HepG2 (cell line): ENCODE results near the gene RPS15A. TPM values are rescaled to one million over a fixed set of nuclear protein-coding genes. Genes with fewer than 3 reads are reported as not detected.

Experiments
- ARNT ChIP-seq: fragments of 450-650 bp; IDR thresholded peaks from 2 replicates; pipeline ENCODE4 v1.6.1; 2017
- ATF2 ChIP-seq: sonication (generic); formaldehyde crosslinking; IDR thresholded peaks from 2 replicates; pipeline ENCODE4 v1.4.0; 2020; ENCODE audit warnings: missing genetic modification reagents
- BATF2 ChIP-seq: sonication (generic); formaldehyde crosslinking; IDR thresholded peaks from 2 replicates; pipeline ENCODE4 v1.8.0; 2022; ENCODE audit warnings: mild to moderate bottlenecking, missing genetic modification reagents, moderate library complexity
- DBP ChIP-seq: sonication (generic); formaldehyde crosslinking; IDR thresholded peaks from 2 replicates; pipeline ENCODE4 v1.4.0; 2020; ENCODE audit warnings: missing genetic modification reagents; ENCODE audit errors: not compliant biosample characterization
- GTF2F1 ChIP-seq: fragments of 150-350 bp; IDR thresholded peaks from 2 replicates; pipeline ENCODE4 v1.6.1; 2014; ENCODE audit warnings: low read length
- MXD4 ChIP-seq: IDR thresholded peaks from 2 replicates; pipeline ENCODE4 v1.6.1; 2016; ENCODE audit warnings: mild to moderate bottlenecking, missing biosample characterization, missing genetic modification reagents
- SIN3B ChIP-seq: fragments of 150-350 bp; IDR thresholded peaks from 2 replicates; pipeline ENCODE4 v1.6.1; 2014; ENCODE audit warnings: low read length
- SIX4 ChIP-seq: sonication (generic); formaldehyde crosslinking; IDR thresholded peaks from 2 replicates; pipeline ENCODE4 v1.4.0; 2020; ENCODE audit warnings: missing genetic modification reagents
- UBTF ChIP-seq: sonication (generic); formaldehyde crosslinking; IDR thresholded peaks from 2 replicates; pipeline ENCODE4 v1.4.0; 2020; ENCODE audit warnings: mild to moderate bottlenecking, missing genetic modification reagents
- ZBTB42 ChIP-seq: sonication (generic); formaldehyde crosslinking; IDR thresholded peaks from 2 replicates; pipeline ENCODE4 v1.5.0; 2020; ENCODE audit warnings: mild to moderate bottlenecking, missing genetic modification reagents
- ZNF276 ChIP-seq: sonication (generic); formaldehyde crosslinking; IDR thresholded peaks from 2 replicates; pipeline ENCODE4 v1.4.0; 2020; ENCODE audit warnings: mild to moderate bottlenecking, low read depth, missing genetic modification reagents
- ZNF543 ChIP-seq: sonication (generic); formaldehyde crosslinking; IDR thresholded peaks from 2 replicates; pipeline ENCODE4 v1.4.0; 2020; ENCODE audit warnings: mild to moderate bottlenecking, missing genetic modification reagents
- ZNF563 ChIP-seq: sonication (generic); formaldehyde crosslinking; IDR thresholded peaks from 2 replicates; pipeline ENCODE4 v1.8.0; 2022; ENCODE audit warnings: mild to moderate bottlenecking, moderate library complexity, missing genetic modification reagents
- ZNF652 ChIP-seq: IDR thresholded peaks from 2 replicates; pipeline ENCODE4 v1.6.1; 2016; ENCODE audit warnings: low read depth, borderline replicate concordance
- ZNF672 ChIP-seq: sonication (generic); formaldehyde crosslinking; IDR thresholded peaks from 2 replicates; pipeline ENCODE4 v1.8.1; 2022; ENCODE audit warnings: missing genetic modification reagents
- ZNF839 ChIP-seq: sonication (generic); formaldehyde crosslinking; IDR thresholded peaks from 2 replicates; pipeline ENCODE4 v1.4.0; 2020; ENCODE audit warnings: missing genetic modification reagents, mild to moderate bottlenecking, borderline replicate concordance
- ZSCAN21 ChIP-seq: sonication (generic); formaldehyde crosslinking; IDR thresholded peaks from 2 replicates; pipeline ENCODE4 v1.8.0; 2022; ENCODE audit warnings: mild to moderate bottlenecking, missing genetic modification reagents, moderate library complexity, borderline replicate concordance
- polyA plus RNA-seq, 8 experiments: library from polyadenylated mRNA; depleted of rRNA in 3 of 8; stranded (reverse) in 7 of 8; unstranded in 1 of 8; fragments of >200 nt; fragmentation: Illumina TruSeq in 4 of 8; extraction: Trizol in 4 of 8; gene quantifications; 2 replicates each; pipeline versions ENCODE4 v1.2.1 to v1.2.3, GENCODE V29; 2011 to 2016; ENCODE audit warnings: low read depth in 4 of 8, missing spikeins in 1 of 8, mixed read lengths in 1 of 8; ENCODE audit not compliant: insufficient read depth in 1 of 8
- total RNA-seq, 5 experiments: library from RNA; depleted of rRNA; stranded (reverse); fragments of >200 nt; fragmentation: Illumina TruSeq; extraction: Trizol; gene quantifications; 2 replicates each; pipeline ENCODE4 v1.2.3, GENCODE V29; 2016; ENCODE audit warnings: low read depth in 1 of 5

The RPS15A gene
- total and polyA plus RNA-seq, 2 of the 13 experiments (the other 11 are each of a cell fraction or from before 2014, with no cell fraction given): 5,489 to 9,457 TPM

- TF ChIP-seq UBTF: peak; percentile 99
- peak; percentile 97 for TF ChIP-seq GTF2F1
- peak; percentile 92 for TF ChIP-seq ATF2 (CRISPR knock-in tag)
- TF ChIP-seq ZNF839 (CRISPR knock-in tag): peak; percentile 97; the same call in 1 of the 2 replicates
- TF ChIP-seq ZNF543 (CRISPR knock-in tag): peak; percentile 97
- TF ChIP-seq MXD4 (CRISPR knock-in tag): peak; percentile 94
- peak; percentile 99 for TF ChIP-seq BATF2 (CRISPR knock-in tag)
- peak; percentile 79 for TF ChIP-seq SIN3B
- peak; percentile 96 for TF ChIP-seq ZNF276 (CRISPR knock-in tag)
- TF ChIP-seq ZNF652 (CRISPR knock-in tag): peak; percentile 63
- TF ChIP-seq ZSCAN21 (CRISPR knock-in tag): peak; percentile 99
- TF ChIP-seq ZNF563: peak; percentile 95
- peak; percentile 95 for TF ChIP-seq ZNF672
- TF ChIP-seq ARNT: no peak
- TF ChIP-seq SIX4: peak; percentile 59
- TF ChIP-seq DBP (CRISPR knock-in tag): peak; percentile 38
- TF ChIP-seq ZBTB42 (CRISPR knock-in tag): peak; percentile 97
Observed at GRCh38 chr16:18801145-18801972, 11.2 kb upstream of the RPS15A start, which contains the start of gene ARL6IP1 (continued).
